Epithelial cell of proximal tubule (primary cell): Measurements from ENCODE around the gene UCP1. TPM values are rescaled to one million over a fixed set of nuclear protein-coding genes. Genes with fewer than 3 reads are reported as not detected.

ENCODE experiments used
- DNase-seq: peaks from one replicate; pipeline ENCODE4 v3.0.0-alpha.2; 2011; ENCODE audit warnings: low read depth
- H3K4me3 ChIP-seq: 2 replicates; pipeline ENCODE4 v1.5.1; 2011; ENCODE audit warnings: low read depth, mild to moderate bottlenecking, low read length
- CTCF ChIP-seq: conservative IDR thresholded peaks from 2 replicates; pipeline ENCODE4 v1.5.1; 2012; ENCODE audit warnings: low read depth, mild to moderate bottlenecking, low read length
- total RNA-seq: library from RNA; depleted of rRNA; stranded (reverse); fragments of >200 nt; gene quantifications from 2 replicates; pipeline ENCODE4 v1.2.3, GENCODE V29; 2015

The UCP1 gene
- 0.43 TPM in 1 of 2 replicates, not detected in the other for total RNA-seq

- H3K4me3 ChIP-seq, result peak within 1 kb of the TSS; percentile 55
- no peak for DNase-seq
- no peak for TF ChIP-seq CTCF
Measured at GRCh38 chr4:140568507-140569306, at the start of gene UCP1. Gene UCP1 (minus strand): TSS chr4:140568961. CDS start chr4:140568729, 232 bp downstream.

GRCh38 chr4:140617499-140618248, 48.9 kb upstream of the UCP1 start:
- H3K4me3 ChIP-seq, result no peak overlapping the region
- no peak for DNase-seq
- no peak for TF ChIP-seq CTCF

GRCh38 chr4:140615451-140615850, 46.7 kb upstream of the UCP1 start:
- TF ChIP-seq CTCF, result no peak

GRCh38 chr4:140612357-140612756, 43.6 kb upstream of the UCP1 start:
- H3K4me3 ChIP-seq, result no peak overlapping the region
- no peak for TF ChIP-seq CTCF
- DNase-seq, result no peak

More at GRCh38 chr4:140615451-140615850, 46.7 kb upstream of the UCP1 start:
- DNase-seq, result no peak
- H3K4me3 ChIP-seq, result no peak overlapping the region

GRCh38 chr4:140611854-140612253, 43.1 kb upstream of the UCP1 start:
- H3K4me3 ChIP-seq, result no peak overlapping the region
- TF ChIP-seq CTCF, result no peak
- DNase-seq, result no peak

- no peak overlapping the region for H3K4me3 ChIP-seq
- peak; percentile 60 for TF ChIP-seq CTCF
- DNase-seq, result no peak
Measured at GRCh38 chr4:140609548-140610425, 41.0 kb upstream of the UCP1 start.
